Activated T-cell treated with anti-CD3 and anti-CD28 coated beads for 1 hour (primary cell): Measurements from ENCODE around the gene C1orf50.
A peak's percentile ranks its signal among the peaks of the same experiment; 100 is the strongest.
"Not testable (repeated sequence)": the region's sequence is repeated elsewhere in the genome, so short reads cannot be mapped to it uniquely, and the experiment has no call there.

Source experiments
- DNase-seq: peaks from one replicate; pipeline ENCODE4 v3.0.0-alpha.2; 2020; ENCODE audit warnings: low read depth

The C1orf50 gene

DNA sequence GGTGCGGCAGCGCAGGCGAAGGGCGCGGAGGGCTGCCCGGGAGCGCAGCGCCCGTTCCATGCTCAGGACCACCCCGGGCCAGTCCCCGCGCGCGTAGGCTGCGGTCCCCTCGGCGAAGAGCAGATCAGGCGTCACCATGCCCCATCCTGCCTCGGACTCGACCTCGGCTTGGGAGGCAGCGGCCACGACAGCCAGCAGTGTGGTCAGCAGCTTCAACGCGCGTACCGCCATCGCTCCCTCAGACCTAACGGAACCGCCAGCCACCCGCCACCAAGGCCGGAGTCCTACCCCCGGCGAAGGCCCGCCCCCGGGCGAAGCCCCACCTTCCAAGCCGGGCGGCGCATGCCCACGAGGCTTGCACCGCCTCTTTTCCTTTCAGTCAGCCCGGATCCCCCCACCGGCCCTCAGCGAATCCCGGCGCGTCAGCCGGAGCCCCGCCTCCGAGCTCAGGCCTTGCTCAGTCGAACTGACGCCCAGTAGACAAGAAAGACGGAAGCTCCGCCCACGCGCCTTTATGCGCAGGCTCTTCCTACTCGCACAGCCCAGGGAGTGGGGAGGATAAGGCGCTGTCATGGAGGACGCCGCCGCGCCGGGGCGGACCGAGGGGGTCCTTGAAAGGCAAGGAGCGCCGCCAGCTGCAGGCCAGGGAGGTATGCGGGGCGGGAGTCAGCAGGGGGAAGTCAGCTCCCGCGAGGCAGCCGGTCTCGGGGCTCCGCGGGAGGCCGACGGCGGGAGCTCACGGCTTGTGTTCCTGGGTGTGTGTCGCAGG is at the start of gene C1orf50, which contains the start of gene P3H1:
Gene C1orf50, plus strand, starts transcription at position 509 of the 769 bp plus-strand sequence. Its CDS starts 63 bp downstream, at position 572.
Gene P3H1, minus strand, starts transcription at position 288 of the 769 bp plus-strand sequence. Its CDS starts 57 bp downstream, at position 231.
- DNase-seq, result peak; percentile 99

DNA sequence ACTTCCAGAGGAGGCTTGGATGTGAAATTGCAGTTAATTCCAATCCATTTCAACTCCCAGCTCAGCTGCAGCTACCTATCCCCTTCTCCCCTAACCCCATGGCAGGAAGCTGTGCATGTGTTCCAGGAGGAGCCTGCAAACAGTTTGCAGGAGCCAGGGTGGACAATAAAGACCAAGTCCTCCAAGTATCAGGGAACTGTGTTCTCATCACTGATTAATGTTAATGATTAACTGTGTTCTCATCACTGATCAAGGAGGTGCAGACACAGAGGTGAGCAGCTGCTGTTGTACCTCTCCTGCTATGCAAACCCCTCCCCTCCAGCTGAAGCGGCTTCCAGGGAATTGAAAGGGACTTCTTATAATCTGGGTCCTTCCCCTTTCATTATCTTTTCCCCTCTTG is 46.2 kb upstream of the C1orf50 start:
- DNase-seq, result no peak

DNA sequence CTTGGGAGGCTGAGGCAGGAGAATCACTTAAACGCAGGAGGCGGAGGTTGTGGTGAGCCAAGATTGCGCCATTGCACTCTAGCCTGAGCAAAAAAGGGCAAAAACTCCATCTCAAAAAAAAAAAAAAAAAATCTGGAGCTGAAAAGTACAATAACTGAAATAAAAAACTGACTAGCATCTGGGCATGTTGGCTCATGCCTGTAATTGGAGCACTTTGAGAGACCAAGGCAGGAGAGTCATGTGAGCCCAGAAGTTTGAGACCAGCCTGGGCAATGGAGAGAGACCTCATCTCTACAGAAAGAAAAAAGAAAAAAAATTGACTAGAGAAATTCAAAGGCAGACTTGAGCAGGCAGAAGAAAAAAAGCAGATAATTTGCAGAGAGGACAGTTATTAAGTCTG is 45.1 kb upstream of the C1orf50 start:
- DNase-seq, result no peak

DNA sequence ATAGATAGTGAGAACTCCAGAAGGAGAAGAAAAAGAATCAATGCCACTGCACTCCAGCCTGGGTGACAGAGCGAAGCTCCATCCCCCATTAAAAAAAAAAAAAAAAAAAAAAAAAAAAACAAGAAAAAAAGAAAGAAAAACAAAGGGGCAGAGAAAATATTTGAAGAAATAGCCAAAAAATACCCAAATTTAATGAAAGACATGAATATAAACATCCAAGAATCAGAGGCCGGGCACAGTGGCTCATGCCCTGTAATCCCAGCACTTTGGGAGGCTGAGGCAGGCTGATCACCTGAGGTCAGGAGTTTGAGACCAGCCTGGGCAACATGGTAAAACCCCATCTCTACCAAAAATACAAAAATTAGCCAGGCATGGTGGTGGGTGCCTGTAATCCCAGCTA is 44.6 kb upstream of the C1orf50 start:
- not testable (repeated sequence) for DNase-seq

DNA sequence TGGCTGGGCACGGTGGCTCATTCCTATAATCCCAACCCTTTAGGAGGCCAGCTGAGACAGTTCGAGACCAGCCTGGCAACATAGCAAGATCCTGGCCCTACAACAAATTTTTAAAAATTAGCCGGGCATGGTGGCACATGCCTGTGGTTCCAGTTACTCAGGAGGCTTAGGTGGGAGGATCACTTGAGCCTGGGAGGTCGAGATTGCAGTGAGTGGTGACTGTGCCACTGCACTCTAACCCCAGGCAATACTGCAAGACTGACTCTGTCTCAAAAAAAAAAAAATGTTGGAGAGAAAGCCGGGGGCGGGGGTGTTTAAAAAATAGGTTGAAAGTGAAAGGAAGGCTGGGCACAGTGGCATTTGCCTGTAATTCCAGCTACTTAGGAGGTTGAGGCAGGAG is 43.5 kb upstream of the C1orf50 start:
- DNase-seq, result no peak

DNA sequence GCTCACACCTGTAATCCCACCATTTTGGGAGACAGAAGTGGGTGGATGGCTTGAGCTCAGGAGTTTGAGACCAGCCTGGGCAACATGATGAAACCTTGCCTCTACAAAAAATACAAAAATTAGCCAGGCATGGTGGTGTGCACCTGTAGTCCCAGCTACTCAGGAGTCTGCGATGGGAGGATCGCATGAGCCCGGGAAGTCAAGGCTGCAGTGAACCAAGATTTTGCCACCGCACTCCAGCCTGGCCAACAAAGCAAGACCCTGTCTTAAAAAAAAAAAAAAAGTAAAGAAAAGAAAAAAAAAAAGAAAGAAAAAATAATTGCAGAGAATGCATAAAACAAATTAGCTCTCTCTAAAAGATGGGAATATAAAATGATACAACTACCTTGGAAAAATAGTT is 41.2 kb upstream of the C1orf50 start:
- not testable (repeated sequence) for DNase-seq

DNA sequence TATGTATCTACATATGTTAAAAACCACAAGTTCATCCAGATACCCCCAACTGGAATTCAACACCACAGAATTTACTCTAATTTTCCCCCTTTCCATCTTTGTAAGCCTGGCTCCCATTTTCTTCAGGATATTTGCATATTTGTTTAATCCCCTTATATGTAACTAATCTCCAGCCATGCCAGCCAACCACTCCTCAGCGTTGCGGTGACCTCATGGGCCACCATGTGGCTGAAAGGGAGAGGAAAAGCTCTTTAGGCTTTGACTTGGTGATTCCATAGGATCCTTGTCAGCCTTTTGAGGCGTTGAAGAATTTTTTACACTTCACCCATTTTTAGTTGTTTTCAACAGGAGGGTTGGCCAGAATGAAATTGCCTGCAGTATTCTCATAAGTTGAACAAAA is 37.0 kb upstream of the C1orf50 start:
- no peak for DNase-seq

DNA sequence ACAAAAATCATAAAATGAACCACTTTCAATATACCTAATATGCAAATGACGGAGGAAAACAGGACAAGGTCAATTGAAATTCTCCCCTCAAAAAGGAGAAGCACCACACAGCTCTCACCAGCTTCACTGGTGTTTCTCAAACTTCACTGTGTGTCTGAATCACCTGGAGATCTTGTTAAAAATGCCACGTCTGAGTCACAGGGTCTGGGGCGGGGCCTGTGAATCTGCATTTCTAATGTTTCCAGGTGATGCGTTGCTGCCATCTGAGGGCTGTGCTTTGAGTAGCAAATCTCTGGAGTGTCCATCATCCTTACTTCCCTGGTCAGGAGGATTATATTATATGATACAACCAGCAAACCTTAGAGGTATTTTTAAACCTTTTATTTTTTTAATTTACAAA is 36.1 kb upstream of the C1orf50 start:
- peak; percentile 9 for DNase-seq

DNA sequence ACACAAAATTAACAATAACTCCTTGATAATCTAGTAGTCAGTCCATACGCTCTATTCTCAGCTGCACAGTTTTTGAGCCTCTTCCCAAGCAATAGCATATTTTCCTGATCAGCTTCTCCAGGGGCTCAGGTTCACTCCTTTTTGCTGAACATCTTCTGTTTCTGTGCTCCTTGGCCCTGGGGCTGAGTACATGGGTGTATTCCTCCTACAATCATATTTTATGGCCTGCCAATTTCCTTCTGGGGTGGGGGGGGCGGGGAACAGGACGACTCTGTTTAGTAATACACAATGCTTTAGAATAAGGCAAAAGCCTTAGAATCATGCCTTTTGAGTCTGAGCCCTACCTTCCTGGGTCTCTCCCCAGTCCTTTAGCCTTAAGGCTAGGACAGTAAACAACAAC is 35.5 kb upstream of the C1orf50 start:
- DNase-seq, result no peak

DNA sequence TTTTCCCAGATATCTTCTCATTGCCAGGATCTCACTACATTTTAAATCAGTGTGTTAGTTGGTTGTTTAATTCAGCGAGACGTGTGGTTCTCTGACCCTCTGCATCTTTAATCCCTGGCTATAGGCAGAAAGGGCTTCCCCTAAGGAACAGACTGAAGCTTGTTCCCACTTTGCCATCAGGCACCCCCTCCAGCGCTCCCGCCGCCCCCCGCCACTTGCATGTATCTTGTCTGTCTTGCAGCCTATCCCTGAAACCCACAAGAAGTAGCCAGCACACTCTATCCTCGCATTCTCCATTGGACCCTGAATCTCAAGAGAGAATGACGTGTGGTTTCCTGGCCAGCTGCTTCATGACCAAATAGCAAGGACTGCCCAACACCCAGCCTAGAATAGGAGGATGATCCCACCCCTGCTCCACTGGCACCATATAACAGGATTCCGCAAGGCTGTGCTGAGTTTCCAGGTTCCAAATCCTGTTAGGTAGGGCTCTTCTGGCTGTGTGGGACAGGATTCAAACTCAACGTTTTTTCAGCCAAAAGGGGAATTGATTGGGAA is 34.8 kb upstream of the C1orf50 start:
- no peak for DNase-seq

DNA sequence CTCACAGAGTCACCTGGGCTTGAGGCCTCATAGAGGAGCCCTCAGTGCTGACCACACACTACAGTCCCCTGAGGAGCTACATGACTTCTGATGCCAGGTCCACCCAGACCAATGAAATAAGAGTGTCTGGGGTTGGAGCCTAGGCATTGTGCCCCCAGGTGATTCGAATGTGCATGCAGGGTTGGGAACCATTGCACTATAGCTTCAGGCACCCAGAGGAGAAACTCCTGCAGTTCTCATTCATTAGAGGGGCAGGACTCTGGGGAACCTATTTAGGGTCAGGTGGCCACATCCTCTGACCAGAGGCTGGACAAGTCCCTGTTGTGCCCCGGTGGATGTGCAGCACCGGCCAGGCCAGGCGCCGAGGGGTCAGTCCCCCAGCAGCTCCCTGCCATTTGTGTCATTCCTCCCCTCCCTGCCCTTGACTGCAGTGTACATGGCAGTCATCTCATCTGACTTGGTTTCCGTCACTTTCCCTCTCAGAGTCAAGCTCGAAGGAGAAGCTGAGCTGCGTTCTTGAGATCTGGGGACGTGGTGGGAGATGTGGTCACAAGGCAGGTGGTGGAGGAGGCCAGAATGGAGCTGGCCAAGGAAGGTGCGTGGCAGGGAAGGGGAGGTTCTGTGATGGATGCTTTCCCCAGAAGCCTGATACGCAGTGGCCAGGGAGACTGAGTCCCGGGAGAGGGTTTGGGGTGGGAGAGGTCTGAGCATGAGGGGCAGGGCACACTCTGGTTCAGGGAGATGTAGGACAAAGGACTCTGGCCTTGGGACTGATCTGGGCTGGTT is 33.4 kb upstream of the C1orf50 start:
- DNase-seq, result no peak

DNA sequence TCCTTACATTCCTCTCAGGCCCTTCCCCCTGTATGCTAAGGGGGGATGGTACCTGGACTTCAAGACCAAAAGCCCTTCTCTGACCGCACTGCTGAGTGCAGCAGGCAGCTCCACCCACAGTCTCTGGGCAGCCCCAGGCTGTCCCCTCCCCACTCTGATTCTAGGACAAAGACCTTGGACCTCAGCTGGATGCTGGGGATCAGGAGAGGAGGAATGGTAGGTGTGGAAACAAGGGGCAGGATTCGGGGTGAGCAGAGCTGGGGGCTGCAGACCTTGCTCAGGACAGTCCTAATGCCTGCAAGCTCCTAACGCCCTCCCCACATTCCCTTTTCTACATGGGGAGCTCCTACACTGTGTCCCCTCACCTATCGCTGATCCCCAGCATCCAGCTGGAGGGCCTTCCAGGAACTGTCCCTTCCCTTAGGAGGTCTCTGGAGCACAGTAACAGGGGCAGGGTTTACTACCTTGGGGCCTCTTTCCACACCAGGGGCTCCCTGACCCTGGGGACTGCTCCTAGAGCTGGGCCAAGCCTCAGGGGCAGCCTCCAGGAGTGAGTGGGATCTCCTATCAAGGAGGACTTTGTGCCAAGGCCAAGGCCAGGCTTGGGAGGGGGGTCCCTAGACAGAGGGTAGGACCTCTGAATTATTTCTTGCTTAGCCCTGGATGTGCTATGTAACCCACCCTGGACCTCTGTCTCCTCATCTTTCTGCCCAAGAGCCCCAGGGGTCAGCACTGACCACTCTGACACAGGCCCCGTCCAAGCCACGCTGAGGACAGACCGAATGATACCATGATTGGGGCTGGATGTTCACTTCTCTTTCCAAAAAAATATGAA is 32.6 kb upstream of the C1orf50 start:
- no peak for DNase-seq

DNA sequence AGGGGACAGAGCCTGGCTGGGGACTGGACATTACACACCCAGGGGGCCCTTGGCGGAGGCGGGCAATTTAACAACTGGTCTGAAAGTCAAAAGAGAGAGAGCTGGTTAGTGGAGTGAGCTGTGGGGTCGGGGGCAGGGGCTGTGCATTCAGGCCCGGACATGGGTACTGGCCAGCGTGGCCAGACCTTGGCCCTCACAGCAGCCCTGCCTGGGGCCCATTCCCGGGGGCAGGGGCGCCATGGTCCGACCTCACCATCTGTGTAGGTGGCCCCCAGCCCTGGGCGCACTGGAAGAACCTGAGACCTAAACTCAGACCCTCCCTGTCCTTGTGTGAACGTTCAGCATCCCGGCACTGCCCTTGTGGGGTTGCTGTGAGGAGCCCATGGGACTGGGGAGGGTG is 32.0 kb upstream of the C1orf50 start:
- DNase-seq, result no peak

DNA sequence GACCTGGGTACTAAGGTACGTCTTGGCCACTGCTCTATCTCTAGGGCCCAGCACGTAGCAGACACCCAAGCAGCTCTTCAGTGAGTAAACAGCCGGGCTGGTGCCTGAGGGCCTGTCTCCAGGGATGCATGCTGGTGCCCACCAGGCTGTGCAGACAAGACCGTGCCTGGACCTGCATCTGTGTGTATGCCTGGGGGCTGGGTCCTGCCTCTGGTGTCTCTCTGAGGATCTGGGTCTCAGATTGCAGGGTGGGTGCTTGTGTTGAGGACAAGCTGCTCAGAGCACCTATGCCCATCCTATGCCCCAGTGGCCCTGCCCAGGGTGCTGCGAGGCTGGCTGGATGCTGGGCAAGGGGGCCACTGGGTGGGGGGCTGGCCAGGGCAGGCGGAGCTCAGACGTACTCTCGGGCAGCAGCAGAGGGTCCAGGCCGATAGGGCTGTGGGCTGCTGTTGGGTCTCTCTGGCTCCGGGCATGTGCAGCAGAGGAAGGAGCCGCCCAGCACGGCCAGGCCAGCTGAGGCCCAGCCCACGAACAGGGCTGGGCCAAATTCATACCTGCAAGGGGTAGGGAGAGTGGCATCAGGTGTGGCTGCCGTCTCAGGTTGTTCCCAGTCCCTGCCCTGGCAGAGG is 31.5 kb upstream of the C1orf50 start:
- DNase-seq, result no peak

DNA sequence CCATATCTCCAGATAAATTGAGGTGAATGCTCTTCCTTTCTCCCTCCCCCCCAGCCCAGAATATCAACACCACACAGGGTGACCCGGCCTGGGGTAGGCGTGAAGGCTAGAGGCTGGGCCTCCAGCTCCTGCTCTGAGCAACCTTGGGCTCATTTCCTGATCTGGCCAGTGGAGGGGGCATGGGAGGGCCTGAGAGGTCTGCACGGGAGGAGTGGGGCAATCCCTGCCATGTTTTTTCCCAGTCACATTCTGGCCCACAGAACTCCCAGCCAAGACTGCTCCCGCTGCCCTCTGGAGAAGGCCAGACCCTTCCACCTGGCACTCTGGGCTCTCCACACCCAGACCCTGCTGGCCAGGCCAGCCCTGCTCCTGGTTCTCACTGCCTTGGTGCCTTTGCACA is 30.9 kb upstream of the C1orf50 start:
- no peak for DNase-seq

DNA sequence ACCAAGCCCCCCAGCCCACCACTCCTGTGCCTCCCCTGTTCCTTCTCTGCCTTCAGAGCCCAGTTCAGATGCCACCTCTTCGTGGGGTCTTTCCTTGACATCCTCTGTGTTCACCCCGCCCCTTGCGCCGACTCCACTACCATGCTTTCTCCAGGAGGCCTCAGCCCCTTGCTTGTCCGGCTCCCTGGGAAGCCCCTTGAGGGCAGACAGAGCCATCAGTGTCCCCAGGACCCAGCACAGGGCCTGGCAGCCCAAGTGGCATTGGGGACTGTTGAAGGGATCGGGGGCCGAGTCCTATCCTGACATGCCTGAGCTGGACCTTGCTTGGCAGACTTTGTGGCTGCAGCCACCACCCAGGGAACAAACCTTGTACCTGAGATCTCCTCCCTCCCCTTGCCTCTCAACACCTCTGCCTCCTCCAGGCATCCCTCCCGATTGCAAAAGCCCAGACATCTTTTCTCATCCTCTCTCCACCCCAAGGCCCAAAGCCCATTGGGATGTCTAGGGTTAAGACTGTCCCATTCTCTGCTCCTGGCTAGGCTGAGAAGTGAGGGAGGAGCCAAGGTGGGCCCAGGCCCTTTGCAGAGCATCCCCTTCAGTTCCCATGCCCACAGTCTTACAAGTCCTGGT is 30.4 kb upstream of the C1orf50 start:
- no peak for DNase-seq

DNA sequence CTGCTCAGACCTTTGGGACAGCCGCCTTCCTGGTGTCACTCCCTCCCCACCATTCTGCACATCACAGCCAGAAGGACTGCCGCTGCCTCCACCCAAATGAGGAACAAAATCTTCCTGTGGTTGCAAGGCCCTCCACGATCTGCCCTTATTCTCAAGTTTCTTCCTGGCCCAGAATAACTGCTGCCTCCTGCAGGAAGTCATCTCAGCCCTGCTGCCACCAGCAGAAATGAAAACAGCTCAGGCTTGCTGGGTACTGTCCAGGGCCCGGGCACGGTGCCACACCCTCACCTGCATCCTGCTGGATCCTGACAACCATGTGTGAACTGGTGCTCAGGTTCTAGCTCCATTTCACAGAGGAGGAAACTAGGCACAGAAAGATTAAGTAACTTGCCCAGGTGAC is 29.8 kb upstream of the C1orf50 start:
- no peak for DNase-seq

DNA sequence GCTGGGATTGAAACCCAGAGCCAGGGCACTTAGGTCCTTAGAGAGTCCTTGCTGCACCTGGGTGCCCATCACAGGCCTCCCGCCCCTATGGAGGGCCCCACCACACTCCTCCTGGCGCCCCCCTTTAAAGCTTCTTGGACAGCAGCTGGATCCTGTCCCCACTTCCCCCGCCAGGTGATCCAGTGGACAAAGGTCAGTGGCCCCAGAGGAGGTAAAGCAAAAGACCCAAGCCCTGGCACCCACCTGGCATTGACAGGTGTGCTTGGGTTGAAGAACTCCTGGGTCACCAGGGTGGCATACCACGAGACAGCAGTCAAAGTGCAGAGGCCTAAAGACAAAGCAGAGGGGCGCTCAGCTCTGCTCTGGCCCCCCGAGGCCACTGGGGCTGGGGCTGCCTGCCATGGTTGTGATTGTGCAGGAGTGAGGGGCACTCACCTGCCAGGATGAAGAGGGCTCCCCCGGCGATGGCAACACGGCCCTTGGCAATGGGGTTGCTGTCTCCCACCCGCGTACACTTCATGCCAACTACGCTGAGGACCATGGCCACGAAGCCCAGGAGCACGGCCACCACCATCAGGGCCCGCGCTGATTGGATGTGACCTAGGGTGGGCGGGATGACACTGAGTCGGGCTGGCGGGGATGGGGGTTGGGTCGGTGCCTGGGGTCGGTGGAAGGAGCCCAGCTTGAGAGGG is 28.9 kb upstream of the C1orf50 start:
- no peak for DNase-seq

DNA sequence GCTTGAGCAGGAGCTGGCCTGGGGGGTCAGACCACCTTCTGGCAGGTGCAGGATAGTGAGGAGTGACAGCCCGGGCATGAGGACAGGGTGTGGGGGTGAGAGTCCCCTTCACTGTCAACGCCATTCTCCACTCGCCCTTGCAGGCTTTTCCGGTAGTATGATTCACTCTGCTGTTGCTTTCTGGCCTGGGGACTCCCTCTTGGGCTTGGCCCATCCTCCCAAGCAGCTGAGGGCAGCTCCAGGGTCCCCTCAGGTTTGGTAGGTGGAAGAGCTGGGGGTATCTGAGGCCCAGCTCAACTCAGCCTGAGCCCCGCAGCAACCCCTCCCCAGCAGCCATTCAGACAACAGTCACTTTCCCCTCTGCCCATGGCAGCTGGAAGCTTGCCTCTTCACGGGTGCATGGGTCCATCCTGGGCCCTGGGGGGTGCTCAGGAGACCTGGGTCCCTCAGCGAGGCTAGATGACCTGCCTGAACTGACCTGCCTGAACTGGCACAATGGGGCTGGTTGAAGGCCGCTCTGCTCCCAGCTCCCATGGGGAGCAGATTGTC is 28.3 kb upstream of the C1orf50 start:
- no peak for DNase-seq
